ENCODE results near the gene BHLHE40.

BHLHE40 gene

DNA sequence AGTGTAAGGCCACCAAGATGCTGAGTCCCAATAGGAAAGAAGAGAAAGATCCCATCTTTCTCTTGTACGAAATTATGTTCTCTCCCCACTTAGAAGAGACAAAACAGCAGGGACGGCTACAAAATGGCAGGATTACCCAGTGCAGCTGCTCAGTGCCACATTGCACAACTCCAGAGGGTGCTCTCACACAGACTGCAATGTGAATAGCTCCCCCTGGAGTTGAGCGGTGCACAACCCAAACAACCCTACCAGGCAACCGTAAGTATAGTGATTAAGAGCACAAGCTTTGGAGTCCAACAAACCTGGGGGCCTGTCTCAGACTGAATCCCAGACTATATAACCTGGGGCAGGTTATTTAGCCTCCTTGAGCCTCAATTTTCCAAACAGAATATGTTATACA lies 3.1 kb upstream of the BHLHE40 start:
- TF ChIP-seq ARNTL (CRISPR knock-in tag; IDR thresholded peaks at IDR 0.05; ENCODE audit: borderline replicate concordance, low read depth), result no peak
- TF ChIP-seq TCF4 (CRISPR knock-in tag; IDR thresholded peaks at IDR 0.05; ENCODE audit: borderline replicate concordance), result no peak
- no peak for ATAC-seq

DNA sequence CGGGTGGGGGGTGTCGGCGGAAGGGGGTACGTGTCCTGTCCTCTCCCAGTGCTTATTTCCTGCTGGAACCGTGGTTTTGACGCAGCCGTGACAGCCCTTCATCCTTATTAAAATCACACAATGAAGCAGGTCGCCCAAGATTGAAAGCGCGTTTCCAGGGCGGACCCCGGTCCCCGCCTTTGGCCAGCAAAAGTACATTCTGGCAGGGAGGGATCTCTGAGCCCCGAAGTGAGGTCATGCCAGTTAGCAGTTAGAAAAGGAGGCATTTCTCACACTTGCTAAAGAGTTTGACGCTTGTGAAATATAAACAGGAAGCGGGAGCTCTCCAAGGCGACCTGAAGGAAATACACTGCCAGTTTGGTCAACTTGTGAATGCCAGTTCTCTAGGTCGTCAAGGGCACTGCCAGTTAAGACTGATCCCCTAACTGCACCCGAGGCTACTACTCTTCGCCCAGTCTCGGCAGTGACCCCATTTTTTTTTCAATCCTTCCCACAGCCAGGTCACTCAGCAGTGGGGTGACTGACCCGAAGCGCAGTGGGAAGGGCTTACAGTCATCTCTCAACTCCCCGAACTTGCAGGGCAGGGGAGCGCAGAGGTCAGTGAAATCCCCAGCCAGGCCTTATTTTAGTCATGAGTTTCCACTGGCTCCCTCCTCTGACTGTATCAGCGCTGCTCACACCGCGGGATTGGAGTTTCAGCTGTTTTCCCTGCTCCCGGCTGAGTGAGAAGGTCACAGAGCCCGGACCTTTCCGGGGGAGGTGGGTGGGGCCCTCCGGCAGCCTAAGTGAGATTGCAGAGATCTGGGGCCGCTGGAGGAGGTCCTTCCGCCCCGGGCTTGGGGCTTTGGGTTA lies 2.0 kb upstream of the BHLHE40 start:
- TF ChIP-seq ZC3H10 (CRISPR knock-in tag; IDR thresholded peaks at IDR 0.05) (no peak), CSDC2 (CRISPR knock-in tag; IDR thresholded peaks at IDR 0.05) (0 out of 2 replicates have a peak, but pooled peaks have one; percentile 33)
- peak; percentile 6 for ATAC-seq

DNA sequence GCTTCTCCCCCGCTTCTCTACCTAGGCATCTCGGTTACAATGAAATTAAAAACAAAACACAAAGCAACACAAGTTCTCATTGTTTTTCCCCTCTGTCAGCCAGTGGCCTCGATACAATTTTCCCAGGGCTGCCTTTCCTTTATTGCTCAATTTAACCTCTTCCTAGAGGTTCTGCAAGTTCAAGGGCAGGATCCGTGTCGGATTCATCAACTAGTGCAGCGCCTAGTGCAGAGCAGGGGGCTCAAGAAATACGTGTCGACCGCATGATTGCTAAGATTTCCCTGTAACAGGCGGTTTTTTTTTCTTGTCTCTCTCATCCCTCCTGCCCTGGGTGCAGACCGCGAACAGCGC lies 1.4 kb upstream of the BHLHE40 start:
- no peak for ATAC-seq
- TF ChIP-seq OSR1 (CRISPR knock-in tag; IDR thresholded peaks at IDR 0.05) (no peak), ZFP3 (CRISPR knock-in tag; IDR thresholded peaks at IDR 0.05) (no peak), ARNTL (CRISPR knock-in tag; IDR thresholded peaks at IDR 0.05; ENCODE audit: borderline replicate concordance, low read depth) (no peak), SNAI2 (CRISPR knock-in tag; IDR thresholded peaks at IDR 0.05) (no peak), ZNF8 (CRISPR knock-in tag; IDR thresholded peaks at IDR 0.05) (no peak), ZNF565 (CRISPR knock-in tag; conservative IDR thresholded peaks at IDR 0.05; ENCODE audit: low read depth) (no peak), TOX (CRISPR knock-in tag; IDR thresholded peaks at IDR 0.05; ENCODE audit: borderline replicate concordance) (no peak), ZFP30 (CRISPR knock-in tag; IDR thresholded peaks at IDR 0.05) (no peak), CSDC2 (CRISPR knock-in tag; IDR thresholded peaks at IDR 0.05) (no peak), GLIS3 (CRISPR knock-in tag; IDR thresholded peaks at IDR 0.05) (no peak), ZNF70 (CRISPR knock-in tag; IDR thresholded peaks at IDR 0.05) (no peak), TCF4 (CRISPR knock-in tag; IDR thresholded peaks at IDR 0.05; ENCODE audit: borderline replicate concordance) (no peak)
- TF ChIP-seq, protein P1, sequence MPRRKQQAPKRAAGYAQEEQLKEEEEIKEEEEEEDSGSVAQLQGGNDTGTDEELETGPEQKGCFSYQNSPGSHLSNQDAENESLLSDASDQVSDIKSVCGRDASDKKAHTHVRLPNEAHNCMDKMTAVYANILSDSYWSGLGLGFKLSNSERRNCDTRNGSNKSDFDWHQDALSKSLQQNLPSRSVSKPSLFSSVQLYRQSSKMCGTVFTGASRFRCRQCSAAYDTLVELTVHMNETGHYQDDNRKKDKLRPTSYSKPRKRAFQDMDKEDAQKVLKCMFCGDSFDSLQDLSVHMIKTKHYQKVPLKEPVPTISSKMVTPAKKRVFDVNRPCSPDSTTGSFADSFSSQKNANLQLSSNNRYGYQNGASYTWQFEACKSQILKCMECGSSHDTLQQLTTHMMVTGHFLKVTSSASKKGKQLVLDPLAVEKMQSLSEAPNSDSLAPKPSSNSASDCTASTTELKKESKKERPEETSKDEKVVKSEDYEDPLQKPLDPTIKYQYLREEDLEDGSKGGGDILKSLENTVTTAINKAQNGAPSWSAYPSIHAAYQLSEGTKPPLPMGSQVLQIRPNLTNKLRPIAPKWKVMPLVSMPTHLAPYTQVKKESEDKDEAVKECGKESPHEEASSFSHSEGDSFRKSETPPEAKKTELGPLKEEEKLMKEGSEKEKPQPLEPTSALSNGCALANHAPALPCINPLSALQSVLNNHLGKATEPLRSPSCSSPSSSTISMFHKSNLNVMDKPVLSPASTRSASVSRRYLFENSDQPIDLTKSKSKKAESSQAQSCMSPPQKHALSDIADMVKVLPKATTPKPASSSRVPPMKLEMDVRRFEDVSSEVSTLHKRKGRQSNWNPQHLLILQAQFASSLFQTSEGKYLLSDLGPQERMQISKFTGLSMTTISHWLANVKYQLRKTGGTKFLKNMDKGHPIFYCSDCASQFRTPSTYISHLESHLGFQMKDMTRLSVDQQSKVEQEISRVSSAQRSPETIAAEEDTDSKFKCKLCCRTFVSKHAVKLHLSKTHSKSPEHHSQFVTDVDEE (CRISPR knock-in tag; IDR thresholded peaks at IDR 0.05), result no peak
- TF ChIP-seq, protein P2, sequence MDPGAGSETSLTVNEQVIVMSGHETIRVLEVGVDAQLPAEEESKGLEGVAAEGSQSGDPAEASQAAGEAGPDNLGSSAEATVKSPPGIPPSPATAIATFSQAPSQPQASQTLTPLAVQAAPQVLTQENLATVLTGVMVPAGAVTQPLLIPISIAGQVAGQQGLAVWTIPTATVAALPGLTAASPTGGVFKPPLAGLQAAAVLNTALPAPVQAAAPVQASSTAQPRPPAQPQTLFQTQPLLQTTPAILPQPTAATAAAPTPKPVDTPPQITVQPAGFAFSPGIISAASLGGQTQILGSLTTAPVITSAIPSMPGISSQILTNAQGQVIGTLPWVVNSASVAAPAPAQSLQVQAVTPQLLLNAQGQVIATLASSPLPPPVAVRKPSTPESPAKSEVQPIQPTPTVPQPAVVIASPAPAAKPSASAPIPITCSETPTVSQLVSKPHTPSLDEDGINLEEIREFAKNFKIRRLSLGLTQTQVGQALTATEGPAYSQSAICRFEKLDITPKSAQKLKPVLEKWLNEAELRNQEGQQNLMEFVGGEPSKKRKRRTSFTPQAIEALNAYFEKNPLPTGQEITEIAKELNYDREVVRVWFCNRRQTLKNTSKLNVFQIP (CRISPR knock-in tag; IDR thresholded peaks at IDR 0.05; ENCODE audit: borderline replicate concordance, low read depth), result no peak

DNA sequence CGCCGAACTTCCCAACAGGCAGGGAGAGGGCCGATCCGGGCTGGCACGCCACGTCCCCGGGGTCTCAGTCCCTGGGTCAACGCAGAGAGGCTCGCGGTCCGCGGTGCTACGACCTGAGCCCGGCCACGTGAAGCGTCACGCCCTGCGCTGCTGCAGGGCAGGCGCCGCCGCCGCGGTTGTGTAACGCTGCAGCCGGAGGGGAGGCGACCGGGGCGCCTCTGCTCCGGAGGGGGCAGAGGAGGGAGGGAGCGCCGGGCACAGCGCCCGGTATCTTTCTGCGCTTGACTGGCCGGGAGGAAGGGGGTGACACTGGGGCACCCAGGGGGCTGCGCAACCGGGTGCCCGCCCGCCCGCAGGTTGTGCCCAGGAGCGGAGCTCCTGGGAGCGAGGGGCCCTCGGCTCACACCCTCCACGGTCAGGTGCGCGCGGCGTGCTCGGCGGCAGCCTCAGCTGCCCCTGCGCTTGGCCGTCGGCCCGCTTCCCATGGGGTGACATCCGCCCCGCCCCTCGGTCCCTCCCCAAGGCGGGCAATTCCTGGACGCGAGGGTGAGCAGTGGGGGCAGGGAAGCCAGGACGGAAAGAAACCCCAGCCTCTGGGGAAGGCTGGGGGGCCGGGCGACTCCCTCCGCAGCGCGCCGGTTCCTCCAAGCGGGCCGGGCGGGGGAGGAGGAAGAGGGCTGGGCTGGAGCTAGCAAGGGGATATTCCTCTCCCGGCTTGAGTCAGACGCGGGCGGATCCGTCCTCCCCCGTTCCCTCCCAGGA lies 852 bp upstream of the BHLHE40 start:
- peak; percentile 77 for ATAC-seq
- peak; percentile 57; the same call in 1 of the 2 replicates for TF ChIP-seq ZC3H10 (CRISPR knock-in tag; IDR thresholded peaks at IDR 0.05)
- 0 out of 2 replicates have a peak, but pooled peaks have one; percentile 29 for TF ChIP-seq GLIS3 (CRISPR knock-in tag; IDR thresholded peaks at IDR 0.05)
- TF ChIP-seq, protein P3, sequence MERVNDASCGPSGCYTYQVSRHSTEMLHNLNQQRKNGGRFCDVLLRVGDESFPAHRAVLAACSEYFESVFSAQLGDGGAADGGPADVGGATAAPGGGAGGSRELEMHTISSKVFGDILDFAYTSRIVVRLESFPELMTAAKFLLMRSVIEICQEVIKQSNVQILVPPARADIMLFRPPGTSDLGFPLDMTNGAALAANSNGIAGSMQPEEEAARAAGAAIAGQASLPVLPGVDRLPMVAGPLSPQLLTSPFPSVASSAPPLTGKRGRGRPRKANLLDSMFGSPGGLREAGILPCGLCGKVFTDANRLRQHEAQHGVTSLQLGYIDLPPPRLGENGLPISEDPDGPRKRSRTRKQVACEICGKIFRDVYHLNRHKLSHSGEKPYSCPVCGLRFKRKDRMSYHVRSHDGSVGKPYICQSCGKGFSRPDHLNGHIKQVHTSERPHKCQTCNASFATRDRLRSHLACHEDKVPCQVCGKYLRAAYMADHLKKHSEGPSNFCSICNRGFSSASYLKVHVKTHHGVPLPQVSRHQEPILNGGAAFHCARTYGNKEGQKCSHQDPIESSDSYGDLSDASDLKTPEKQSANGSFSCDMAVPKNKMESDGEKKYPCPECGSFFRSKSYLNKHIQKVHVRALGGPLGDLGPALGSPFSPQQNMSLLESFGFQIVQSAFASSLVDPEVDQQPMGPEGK (CRISPR knock-in tag; IDR thresholded peaks at IDR 0.05; ENCODE audit: borderline replicate concordance), result peak; percentile 98
- TF ChIP-seq ZFP3 (CRISPR knock-in tag; IDR thresholded peaks at IDR 0.05), result peak; percentile 61; the same call in 1 of the 2 replicates
- TF ChIP-seq, protein P2 (CRISPR knock-in tag; IDR thresholded peaks at IDR 0.05; ENCODE audit: borderline replicate concordance, low read depth), result no peak
- TF ChIP-seq, protein P1 (CRISPR knock-in tag; IDR thresholded peaks at IDR 0.05), result 0 out of 2 replicates have a peak, but pooled peaks have one; percentile 20
- no peak for TF ChIP-seq ARNTL (CRISPR knock-in tag; IDR thresholded peaks at IDR 0.05; ENCODE audit: borderline replicate concordance, low read depth)
